ENCODE results near the gene ARHGAP18.

- no peak for TF ChIP-seq CTCF (IDR thresholded peaks at IDR 0.05)
- no peak for TF ChIP-seq POLR2A (IDR thresholded peaks at IDR 0.05)
These were observed 68.6 kb downstream of the ARHGAP18 start for GRCh38 chr6:129641344-129641743.
